ENCODE data around the gene NPHP1. TPM values are rescaled to one million over a fixed set of nuclear protein-coding genes. Genes with fewer than 3 reads are reported as not detected.
"Not testable (repeated sequence)": the region's sequence is repeated elsewhere in the genome, so short reads cannot be mapped to it uniquely, and the experiment has no call there.

Gene NPHP1
- 1 to 10 TPM in 1 of 2 experiments, under 1 TPM in 1; 0.96 to 1.3 TPM for total RNA-seq
- polyA plus RNA-seq, result 1 to 10 TPM in 1 of 3 donors, under 1 TPM in 2; 0.40 to 1.6 (median 0.49) TPM
- total RNA-seq, result 1.3 to 3.5 (median 2.0) reads per million in 6 experiments

GRCh38 chr2:110204408-110205385, at the start of gene NPHP1:
Gene NPHP1 (minus strand): TSS chr2:110205013. CDS start chr2:110204968, 45 bp downstream.
- DNase-seq (peak; percentile 70 to 91 (median 84)), ATAC-seq (peak; percentile 96 to 98)
- H3K27me3 Mint-ChIP-seq, result peaks cover 0 to 4% (median 0%) of the 10 kb centered on the region in 5 donors
- H3K9me3 Mint-ChIP-seq, result no peaks in the 10 kb centered on the region
- POLR2A ChIA-PET, result no interaction called here
- peak within 1 kb of the TSS; percentile 85 to 98 (median 95) for H3K27ac Mint-ChIP-seq
- H3K4me1 Mint-ChIP-seq, result peaks cover 22 to 25% (median 24%) of the 10 kb centered on the region in 4 donors
- H3K36me3 Mint-ChIP-seq, result peaks cover 0 to 16% (median 0%) of the 10 kb centered on the region in 3 donors
- H3K4me3 Mint-ChIP-seq, result peak within 1 kb of the TSS; percentile 80 to 96 (median 93)

- H3K27ac Mint-ChIP-seq, ATAC-seq, DNase-seq, H3K4me3 Mint-ChIP-seq, POLR2A ChIA-PET, H3K4me1 Mint-ChIP-seq, H3K27me3 Mint-ChIP-seq, H3K36me3 Mint-ChIP-seq, H3K9me3 Mint-ChIP-seq: not testable (repeated sequence)
Observed at GRCh38 chr2:110248081-110248795, 43.4 kb upstream of the NPHP1 start.

- H3K4me3 Mint-ChIP-seq, H3K9me3 Mint-ChIP-seq, H3K4me1 Mint-ChIP-seq, H3K27me3 Mint-ChIP-seq, H3K36me3 Mint-ChIP-seq, POLR2A ChIA-PET, H3K27ac Mint-ChIP-seq, DNase-seq: not testable (repeated sequence)
- peak; percentile 49 to 59 for ATAC-seq
Observed at GRCh38 chr2:110245488-110246435, 40.9 kb upstream of the NPHP1 start.

DNA sequence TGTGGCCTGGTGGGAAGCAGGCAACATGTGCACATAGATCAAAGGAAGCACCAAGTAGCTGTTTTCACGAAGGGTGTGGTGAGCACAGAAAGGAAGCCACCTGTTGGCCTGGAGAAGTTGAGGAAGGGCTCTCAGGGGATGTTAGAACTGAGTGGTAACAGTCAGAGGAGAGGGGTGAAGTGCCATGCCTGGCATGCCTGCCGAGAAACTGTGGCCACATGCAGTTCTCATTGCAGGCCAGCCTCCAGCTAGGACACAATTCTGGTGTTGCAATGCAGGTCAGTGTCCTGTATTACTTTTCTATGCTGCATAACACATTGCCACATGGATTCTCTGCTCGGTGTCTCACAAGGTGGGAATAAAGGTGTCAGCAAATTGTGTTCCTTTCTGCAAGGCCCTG, 38.5 kb upstream of the NPHP1 start:
- H3K4me3 Mint-ChIP-seq, H3K27me3 Mint-ChIP-seq, DNase-seq, H3K4me1 Mint-ChIP-seq, H3K36me3 Mint-ChIP-seq, ATAC-seq, H3K27ac Mint-ChIP-seq, POLR2A ChIA-PET, H3K9me3 Mint-ChIP-seq: not testable (repeated sequence)

DNA sequence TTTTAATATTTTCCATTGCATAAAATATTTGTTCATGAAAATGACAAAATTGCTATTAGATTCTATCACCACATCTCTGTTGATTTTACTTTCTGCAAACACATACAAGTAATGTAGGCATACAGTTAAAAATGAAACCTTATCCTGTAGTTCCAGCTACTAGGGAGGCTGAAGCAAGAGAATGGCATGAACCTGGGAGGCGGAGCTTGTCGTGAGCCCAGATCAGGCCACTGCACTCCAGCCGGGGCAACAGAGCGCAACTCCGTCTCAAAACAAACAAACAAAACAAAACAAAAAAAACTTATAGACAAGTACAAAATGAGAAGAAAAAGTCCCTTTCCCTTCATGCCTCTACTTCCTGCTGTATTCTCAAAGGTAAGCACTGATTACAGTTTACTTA, 29.7 kb upstream of the NPHP1 start:
- H3K27me3 Mint-ChIP-seq, DNase-seq, H3K27ac Mint-ChIP-seq, H3K36me3 Mint-ChIP-seq, POLR2A ChIA-PET, ATAC-seq, H3K9me3 Mint-ChIP-seq, H3K4me1 Mint-ChIP-seq, H3K4me3 Mint-ChIP-seq: not testable (repeated sequence)

- peaks cover 12 to 25% (median 17%) of the 10 kb centered on the region in 5 donors for H3K27me3 Mint-ChIP-seq
- H3K4me1 Mint-ChIP-seq, DNase-seq, H3K27ac Mint-ChIP-seq, H3K4me3 Mint-ChIP-seq, H3K36me3 Mint-ChIP-seq, POLR2A ChIA-PET, ATAC-seq, H3K9me3 Mint-ChIP-seq: not testable (repeated sequence)
Observed at GRCh38 chr2:110229886-110230285, 25.1 kb upstream of the NPHP1 start.

DNA sequence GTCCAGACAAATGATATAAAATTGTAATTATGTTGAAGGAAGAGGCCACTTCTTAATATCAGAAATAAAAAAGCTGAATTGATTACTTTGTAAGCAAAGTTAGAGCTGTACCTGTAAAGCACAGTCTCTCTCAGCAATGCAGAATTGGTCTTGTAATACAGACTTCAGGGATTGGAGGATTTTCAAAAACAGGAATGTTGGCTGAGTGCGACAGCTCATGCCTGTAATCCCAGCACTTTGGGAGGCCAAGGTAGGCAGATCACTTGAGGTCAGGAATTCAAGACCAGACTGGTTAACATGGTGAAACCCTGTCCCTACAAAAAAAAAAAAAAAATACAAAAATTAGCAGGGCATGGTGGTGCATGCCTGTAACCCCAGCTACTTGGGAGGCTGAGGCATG, 17.8 kb upstream of the NPHP1 start:
- H3K4me3 Mint-ChIP-seq, H3K36me3 Mint-ChIP-seq, POLR2A ChIA-PET, DNase-seq, ATAC-seq, H3K9me3 Mint-ChIP-seq, H3K4me1 Mint-ChIP-seq, H3K27ac Mint-ChIP-seq: not testable (repeated sequence)
- H3K27me3 Mint-ChIP-seq, result peaks cover 20 to 59% (median 47%) of the 10 kb centered on the region in 5 donors

GRCh38 chr2:110221938-110222337, 17.1 kb upstream of the NPHP1 start:
- no peak for ATAC-seq
- POLR2A ChIA-PET, result no interaction called here
- Mint-ChIP-seq H3K4me3 (no peak overlapping the region), H3K36me3 (no peaks in the 10 kb centered on the region), H3K9me3 (peaks cover 0 to 2% (median 0%) of the 10 kb centered on the region in 9 donors), H3K4me1 (no peaks in the 10 kb centered on the region), H3K27me3 (peaks cover 15 to 56% (median 41%) of the 10 kb centered on the region in 5 donors), H3K27ac (no peak overlapping the region)
- no peak for DNase-seq

- ATAC-seq, result no peak
- Mint-ChIP-seq H3K27ac (no peak overlapping the region), H3K4me3 (no peak overlapping the region), H3K9me3 (peaks cover 0 to 2% (median 0%) of the 10 kb centered on the region in 9 donors), H3K4me1 (no peaks in the 10 kb centered on the region), H3K36me3 (no peaks in the 10 kb centered on the region), H3K27me3 (peaks cover 21 to 62% (median 46%) of the 10 kb centered on the region in 5 donors)
- POLR2A ChIA-PET, result no interaction called here
- DNase-seq, result no peak
Observed at GRCh38 chr2:110220190-110220564, 15.4 kb upstream of the NPHP1 start.

- Mint-ChIP-seq H3K4me1 (no peaks in the 10 kb centered on the region), H3K4me3 (no peak overlapping the region), H3K9me3 (peaks cover 0 to 2% (median 0%) of the 10 kb centered on the region in 9 donors), H3K36me3 (no peaks in the 10 kb centered on the region), H3K27me3 (peaks cover 23 to 67% (median 49%) of the 10 kb centered on the region in 5 donors), H3K27ac (no peak overlapping the region)
- DNase-seq (no peak), ATAC-seq (no peak)
- POLR2A ChIA-PET, result no interaction called here
Observed at GRCh38 chr2:110219496-110220189, 14.8 kb upstream of the NPHP1 start.

DNA sequence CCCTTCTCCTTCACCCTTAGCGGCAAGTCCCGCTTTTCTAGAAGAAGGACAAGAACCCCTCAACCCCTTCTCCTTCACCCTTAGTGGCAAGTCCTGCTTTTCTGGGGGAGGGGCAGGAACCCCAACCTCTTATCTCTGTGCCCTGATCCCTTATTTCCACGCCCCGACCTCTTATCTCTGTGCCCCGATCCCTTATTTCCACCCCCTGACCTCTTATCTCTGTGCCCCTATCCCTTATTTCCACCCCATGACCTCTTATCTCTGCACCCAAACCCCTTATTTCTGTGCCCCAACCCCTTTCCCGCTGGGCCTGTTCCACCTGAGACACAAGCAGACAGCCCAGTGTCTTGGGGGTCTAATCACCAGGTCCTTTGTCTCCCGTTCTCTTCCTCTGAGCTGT, 14.1 kb upstream of the NPHP1 start:
- DNase-seq, H3K4me1 Mint-ChIP-seq, H3K9me3 Mint-ChIP-seq, POLR2A ChIA-PET, H3K36me3 Mint-ChIP-seq, ATAC-seq, H3K4me3 Mint-ChIP-seq: not testable (repeated sequence)
- H3K27me3 Mint-ChIP-seq, result peaks cover 23 to 70% (median 52%) of the 10 kb centered on the region in 5 donors
- peak overlapping the region in 1 of 10 donors; percentile 25 for H3K27ac Mint-ChIP-seq

DNA sequence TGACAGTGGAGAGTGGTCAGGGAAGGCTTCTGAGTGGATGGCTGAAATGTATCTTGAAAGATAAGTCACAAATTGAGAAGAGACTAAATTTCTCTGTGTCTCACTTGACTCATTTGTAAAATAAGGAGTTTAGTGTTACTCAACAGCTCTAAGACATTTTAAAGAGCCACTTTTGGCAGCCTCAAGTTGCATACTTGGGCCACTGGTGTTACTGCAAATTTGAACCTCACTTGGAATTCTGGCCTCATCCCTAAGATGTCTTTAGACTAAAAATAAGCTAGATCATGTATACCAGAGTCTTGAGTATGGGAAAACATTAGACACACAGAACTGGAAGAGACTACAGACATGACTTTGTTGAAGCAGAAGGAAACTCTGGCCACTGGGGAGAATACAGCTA, 12.0 kb upstream of the NPHP1 start:
- no peak for DNase-seq
- H3K36me3 Mint-ChIP-seq, result no peaks in the 10 kb centered on the region
- no peak overlapping the region for H3K4me3 Mint-ChIP-seq
- no peak overlapping the region for H3K27ac Mint-ChIP-seq
- POLR2A ChIA-PET, result no interaction called here
- H3K9me3 Mint-ChIP-seq, result peaks cover 0 to 4% (median 0%) of the 10 kb centered on the region in 9 donors
- ATAC-seq, result no peak
- peaks cover 20 to 64% (median 50%) of the 10 kb centered on the region in 5 donors for H3K27me3 Mint-ChIP-seq
- peaks cover 2 to 9% (median 5%) of the 10 kb centered on the region in 4 donors for H3K4me1 Mint-ChIP-seq

Data from naive thymus-derived CD8-positive, alpha-beta T cell (primary cell).